Natural killer cell (primary cell): Measurements from ENCODE around the gene MAPK1. TPM values are rescaled to one million over a fixed set of nuclear protein-coding genes. Genes with fewer than 3 reads are reported as not detected.

Source experiments
- ATAC-seq, 3 donors: fragments of 150-1000 bp in 2 of 3; fragments of 200-7000 bp in 1 of 3; cut with Tn5 transposase; 1 replicate in 1 of 3; 2 replicates in 2 of 3; pipeline ENCODE4 v1.10.0; 2021; ENCODE audit warnings: mild to moderate bottlenecking in 2 of 3, moderate library complexity in 2 of 3
- DNase-seq, 2 donors: peaks; one replicate each; pipeline versions ENCODE4 v3.0.0 to v3.0.0-alpha.2; 2013 to 2021; ENCODE audit warnings: mixed read lengths in 1 of 2
- H3K27ac ChIP-seq: one replicate; pipeline ENCODE4 v1.5.1; 2013; ENCODE audit warnings: mild to moderate bottlenecking, low read length
- H3K27me3 ChIP-seq: one replicate; pipeline ENCODE4 v1.6.1; 2013; ENCODE audit warnings: low read length; ENCODE audit not compliant: control insufficient read depth, insufficient read depth
- H3K36me3 ChIP-seq: one replicate; pipeline ENCODE4 v1.6.1; 2013; ENCODE audit warnings: low read length; ENCODE audit not compliant: control insufficient read depth, insufficient read depth
- H3K4me1 ChIP-seq: one replicate; pipeline ENCODE4 v1.6.1; 2013; ENCODE audit warnings: low read length; ENCODE audit not compliant: control insufficient read depth, insufficient read depth
- H3K4me3 ChIP-seq: one replicate; pipeline ENCODE4 v1.5.1; 2013; ENCODE audit warnings: low read length
- H3K9me3 ChIP-seq: one replicate; pipeline ENCODE4 v1.6.1; 2013; ENCODE audit warnings: low read length; ENCODE audit not compliant: control insufficient read depth, insufficient read depth
- H3K27ac Mint-ChIP-seq, 2 donors: one replicate each; pipeline ENCODE4 v1.8.0; 2022; ENCODE audit warnings: mild to moderate bottlenecking in 2 of 2, mixed read lengths in 2 of 2, moderate library complexity in 1 of 2
- H3K27me3 Mint-ChIP-seq, 2 donors: one replicate each; pipeline ENCODE4 v1.8.0; 2022; ENCODE audit warnings: low read depth in 2 of 2, mixed read lengths in 2 of 2
- H3K36me3 Mint-ChIP-seq: one replicate; pipeline ENCODE4 v1.8.0; 2022; ENCODE audit warnings: mixed read lengths
- H3K4me1 Mint-ChIP-seq, 2 donors: one replicate each; pipeline ENCODE4 v1.8.0; 2022; ENCODE audit warnings: mixed read lengths in 2 of 2
- H3K4me3 Mint-ChIP-seq: one replicate; pipeline ENCODE4 v1.8.0; 2022; ENCODE audit warnings: mild to moderate bottlenecking, moderate library complexity, mixed read lengths
- H3K9me3 Mint-ChIP-seq, 2 donors: one replicate each; pipeline ENCODE4 v1.8.0; 2022; ENCODE audit warnings: mixed read lengths in 2 of 2
- WGBS: methylation state at CpG from one replicate; pipeline ENCODE4 v1.1.7; 2013; ENCODE audit warnings: missing lambda C conversion rate; ENCODE audit not compliant: insufficient coverage; 5-methylcytosine and 5-hydroxymethylcytosine counted together
- intact Hi-C: fragments of 100-400 bp; cut with micrococcal nuclease; formaldehyde crosslinking; loops from one replicate; pipeline ENCODE4 v1.14.2; 2022
- total RNA-seq, 4 donors: library from RNA; stranded (reverse); fragments of 120-200 nt in 1 of 4; gene quantifications; one replicate each; pipeline versions ENCODE4 v1.2.3 to v1.2.4, GENCODE V29; 2013 to 2022
- TF ChIP-seq, protein P1 (sequence below): fragments of 200-600 bp; IDR thresholded peaks from one replicate; pipeline ENCODE4 v1.8.0; 2022; ENCODE audit warnings: antibody characterized with exemption

MAPK1 gene
- total RNA-seq, 3 donors from 2014 or later (not counting 1 experiment from before 2014, with no cell fraction given) = 189 to 246 (median 214) TPM

DNA sequence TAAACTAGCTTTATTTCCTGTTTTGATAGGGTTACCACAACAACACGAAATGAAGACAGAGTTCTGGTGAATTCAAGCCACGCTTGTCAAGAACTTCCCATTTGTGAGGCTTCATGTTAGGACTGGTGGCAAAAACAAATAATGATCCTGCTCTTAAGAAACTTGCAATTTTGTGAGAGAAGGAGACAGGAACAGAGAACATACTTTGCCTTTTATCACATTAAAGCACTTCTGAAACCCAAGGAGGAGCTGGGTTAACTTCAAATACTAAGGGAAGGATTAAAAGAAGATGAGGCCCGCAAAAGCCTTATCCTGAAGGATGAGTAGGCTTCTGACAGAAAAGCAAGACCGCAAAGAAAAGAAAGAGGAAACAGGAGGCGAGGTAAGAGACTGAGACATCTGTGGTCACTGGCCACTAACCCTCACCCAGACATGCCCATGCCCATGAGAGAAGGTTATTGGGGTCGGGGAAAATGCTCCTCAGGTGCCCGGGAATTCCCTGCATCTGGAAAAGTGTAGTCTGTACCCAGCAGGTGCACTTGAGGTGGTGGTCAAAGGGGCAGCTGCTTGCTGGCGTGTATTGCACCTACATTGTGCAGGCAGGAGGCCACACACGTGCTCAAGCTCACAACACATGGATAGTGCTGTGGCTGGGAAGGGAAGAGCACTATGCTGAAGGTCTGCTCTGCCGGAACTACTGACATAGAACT lies 50.5 kb downstream of the MAPK1 start:
- peak; percentile 89 to 94 (median 90) for ATAC-seq
- H3K36me3 ChIP-seq = no peaks in the 10 kb centered on the region
- peaks cover 61% of the 10 kb centered on the region for H3K4me1 ChIP-seq
- Mint-ChIP-seq H3K9me3 (no peaks in the 10 kb centered on the region), H3K4me1 (peaks cover 70 to 78% of the 10 kb centered on the region in 2 donors), H3K36me3 (no peaks in the 10 kb centered on the region), H3K27me3 (no peaks in the 10 kb centered on the region), H3K27ac (peak overlapping the region; percentile 93 to 97), H3K4me3 (peak overlapping the region; percentile 88)
- intact Hi-C loops = loop anchor here (2.0 to 5.0 kb wide), 3 partner anchors 35 to 50 kb away; partner anchors contain the start of gene MAPK1
- TF ChIP-seq, protein P1, sequence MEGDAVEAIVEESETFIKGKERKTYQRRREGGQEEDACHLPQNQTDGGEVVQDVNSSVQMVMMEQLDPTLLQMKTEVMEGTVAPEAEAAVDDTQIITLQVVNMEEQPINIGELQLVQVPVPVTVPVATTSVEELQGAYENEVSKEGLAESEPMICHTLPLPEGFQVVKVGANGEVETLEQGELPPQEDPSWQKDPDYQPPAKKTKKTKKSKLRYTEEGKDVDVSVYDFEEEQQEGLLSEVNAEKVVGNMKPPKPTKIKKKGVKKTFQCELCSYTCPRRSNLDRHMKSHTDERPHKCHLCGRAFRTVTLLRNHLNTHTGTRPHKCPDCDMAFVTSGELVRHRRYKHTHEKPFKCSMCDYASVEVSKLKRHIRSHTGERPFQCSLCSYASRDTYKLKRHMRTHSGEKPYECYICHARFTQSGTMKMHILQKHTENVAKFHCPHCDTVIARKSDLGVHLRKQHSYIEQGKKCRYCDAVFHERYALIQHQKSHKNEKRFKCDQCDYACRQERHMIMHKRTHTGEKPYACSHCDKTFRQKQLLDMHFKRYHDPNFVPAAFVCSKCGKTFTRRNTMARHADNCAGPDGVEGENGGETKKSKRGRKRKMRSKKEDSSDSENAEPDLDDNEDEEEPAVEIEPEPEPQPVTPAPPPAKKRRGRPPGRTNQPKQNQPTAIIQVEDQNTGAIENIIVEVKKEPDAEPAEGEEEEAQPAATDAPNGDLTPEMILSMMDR = no peak
- 11% methylated on average over 10 of the region's 10 CpGs for WGBS
- peak overlapping the region; percentile 88 for H3K27ac ChIP-seq
- H3K9me3 ChIP-seq = no peaks in the 10 kb centered on the region
- no peaks in the 10 kb centered on the region for H3K27me3 ChIP-seq
- no peak overlapping the region for H3K4me3 ChIP-seq
- DNase-seq = peak; percentile 33 to 87

DNA sequence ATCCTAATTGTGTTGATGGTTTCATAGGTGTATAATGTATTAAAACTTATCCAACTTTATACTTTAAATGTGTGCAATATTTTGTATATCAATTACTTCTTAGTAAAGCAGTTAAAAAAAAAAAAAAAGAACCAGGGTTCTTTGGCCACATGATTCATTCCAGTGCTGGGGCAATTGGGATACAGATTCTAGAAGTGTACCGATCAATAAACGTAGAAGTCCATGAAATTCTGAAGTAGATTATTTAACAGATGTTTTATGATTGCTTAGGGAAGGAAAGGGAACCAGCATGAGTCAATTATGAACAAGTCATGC lies 51.0 kb downstream of the MAPK1 start:
- Histone ChIP-seq H3K27me3 (no peaks in the 10 kb centered on the region), H3K4me3 (no peak overlapping the region), H3K36me3 (no peaks in the 10 kb centered on the region), H3K4me1 (peaks cover 59% of the 10 kb centered on the region), H3K9me3 (no peaks in the 10 kb centered on the region), H3K27ac (peak overlapping the region; percentile 88)
- intact Hi-C loops = loop anchor here (2.0 to 5.0 kb wide), 3 partner anchors 34 to 50 kb away; partner anchors contain the start of gene MAPK1
- no peaks in the 10 kb centered on the region for H3K9me3 Mint-ChIP-seq
- H3K4me3 Mint-ChIP-seq = peak overlapping the region; percentile 88
- H3K36me3 Mint-ChIP-seq = no peaks in the 10 kb centered on the region
- H3K27ac Mint-ChIP-seq = peak overlapping the region; percentile 93 to 97
- no peak for ATAC-seq
- TF ChIP-seq, protein P1 = no peak
- no peaks in the 10 kb centered on the region for H3K27me3 Mint-ChIP-seq
- 0% methylated on average over 2 of the region's 2 CpGs for WGBS
- DNase-seq = no peak
- H3K4me1 Mint-ChIP-seq = peaks cover 69 to 79% of the 10 kb centered on the region in 2 donors

DNA sequence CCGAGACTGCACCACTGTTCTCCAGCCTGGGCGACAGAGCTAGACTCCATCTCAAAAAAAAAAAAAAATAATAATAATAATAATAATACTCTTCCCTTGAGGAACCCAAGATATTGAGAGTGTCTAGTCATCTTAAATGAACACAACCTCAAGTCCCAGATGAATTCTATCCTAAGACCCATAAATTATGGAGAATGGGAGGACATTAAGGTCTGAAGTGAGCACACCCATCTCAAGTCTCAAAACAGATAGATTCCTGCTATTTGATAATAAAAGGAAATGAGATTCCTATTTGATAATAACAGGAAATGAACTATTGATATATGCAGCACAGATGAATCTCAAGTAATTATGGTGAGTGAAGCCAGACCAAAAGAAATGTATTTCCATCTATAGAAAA lies 51.5 kb downstream of the MAPK1 start:
- TF ChIP-seq, protein P1 = no peak
- WGBS = 100% methylated on average over 1 of the region's 2 CpGs
- no peaks in the 10 kb centered on the region for H3K27me3 Mint-ChIP-seq
- Histone ChIP-seq H3K4me3 (no peak overlapping the region), H3K27ac (peak overlapping the region; percentile 88), H3K36me3 (no peaks in the 10 kb centered on the region), H3K9me3 (no peaks in the 10 kb centered on the region), H3K4me1 (peaks cover 59% of the 10 kb centered on the region), H3K27me3 (no peaks in the 10 kb centered on the region)
- peak overlapping the region; percentile 88 for H3K4me3 Mint-ChIP-seq
- no peaks in the 10 kb centered on the region for H3K9me3 Mint-ChIP-seq
- no peak for ATAC-seq
- intact Hi-C loops = loop anchor here (2.0 to 5.0 kb wide), 3 partner anchors 34 to 51 kb away; partner anchors contain the start of gene MAPK1
- peaks cover 69 to 78% of the 10 kb centered on the region in 2 donors for H3K4me1 Mint-ChIP-seq
- peak overlapping the region; percentile 93 to 97 for H3K27ac Mint-ChIP-seq
- H3K36me3 Mint-ChIP-seq = no peaks in the 10 kb centered on the region
- no peak for DNase-seq
